Measurements from ENCODE around the gene CHL1.

DNA sequence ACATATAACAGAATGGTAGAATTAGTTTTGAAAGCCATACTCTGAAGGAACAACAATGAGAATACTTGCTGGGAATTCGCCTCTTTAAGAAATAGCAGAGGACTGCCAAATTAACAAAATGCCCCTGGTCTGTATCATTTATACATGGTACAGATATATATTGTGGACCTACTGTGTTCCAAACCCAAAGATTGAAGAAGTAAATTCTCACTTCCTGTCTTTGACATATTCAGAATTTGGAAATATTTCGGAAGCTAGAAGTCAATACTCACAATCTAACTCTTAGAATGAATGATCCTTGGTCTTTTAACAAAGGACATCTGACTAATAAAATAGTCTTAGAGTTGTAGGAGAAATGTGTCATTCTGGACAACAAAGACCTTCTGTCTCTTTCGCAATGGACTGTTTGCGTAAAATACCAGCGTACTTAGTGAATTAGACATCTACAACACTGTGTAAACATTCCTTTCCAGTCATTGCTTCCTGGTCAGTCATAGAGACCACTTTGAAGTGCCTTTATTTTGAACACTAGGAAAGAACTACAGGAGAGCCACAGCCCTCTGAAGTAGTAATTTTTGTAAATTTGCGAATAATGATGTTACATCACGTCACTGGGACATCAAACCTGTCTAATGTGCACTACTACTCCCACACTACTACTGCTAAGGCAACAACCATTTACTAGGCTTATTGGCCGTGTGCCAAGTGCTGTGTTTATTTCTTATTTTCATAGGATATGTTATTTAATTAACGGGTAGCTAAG lies 68.0 kb downstream of the CHL1 start:
- TF ChIP-seq, protein P1, sequence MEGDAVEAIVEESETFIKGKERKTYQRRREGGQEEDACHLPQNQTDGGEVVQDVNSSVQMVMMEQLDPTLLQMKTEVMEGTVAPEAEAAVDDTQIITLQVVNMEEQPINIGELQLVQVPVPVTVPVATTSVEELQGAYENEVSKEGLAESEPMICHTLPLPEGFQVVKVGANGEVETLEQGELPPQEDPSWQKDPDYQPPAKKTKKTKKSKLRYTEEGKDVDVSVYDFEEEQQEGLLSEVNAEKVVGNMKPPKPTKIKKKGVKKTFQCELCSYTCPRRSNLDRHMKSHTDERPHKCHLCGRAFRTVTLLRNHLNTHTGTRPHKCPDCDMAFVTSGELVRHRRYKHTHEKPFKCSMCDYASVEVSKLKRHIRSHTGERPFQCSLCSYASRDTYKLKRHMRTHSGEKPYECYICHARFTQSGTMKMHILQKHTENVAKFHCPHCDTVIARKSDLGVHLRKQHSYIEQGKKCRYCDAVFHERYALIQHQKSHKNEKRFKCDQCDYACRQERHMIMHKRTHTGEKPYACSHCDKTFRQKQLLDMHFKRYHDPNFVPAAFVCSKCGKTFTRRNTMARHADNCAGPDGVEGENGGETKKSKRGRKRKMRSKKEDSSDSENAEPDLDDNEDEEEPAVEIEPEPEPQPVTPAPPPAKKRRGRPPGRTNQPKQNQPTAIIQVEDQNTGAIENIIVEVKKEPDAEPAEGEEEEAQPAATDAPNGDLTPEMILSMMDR (IDR thresholded peaks at IDR 0.05) = no peak
- TF ChIP-seq POLR2A (IDR thresholded peaks at IDR 0.05) (no peak), EP300 (IDR thresholded peaks at IDR 0.05) (no peak)

Measured in stomach (tissue), 4 donors.